GM12891 (cell line): ENCODE results near the gene PRDX1.
"Not testable (repeated sequence)": the region's sequence is repeated elsewhere in the genome, so short reads cannot be mapped to it uniquely, and the experiment has no call there.

Experiments used
- POLR2A ChIP-seq: IDR thresholded peaks from 2 replicates; pipeline ENCODE4 v1.6.1; 2011; ENCODE audit warnings: low read depth, low read length, control low read depth
- POLR2AphosphoS5 ChIP-seq: IDR thresholded peaks from 2 replicates; pipeline ENCODE4 v1.6.1; 2011; ENCODE audit warnings: low read depth, low read length, control low read depth

DNA sequence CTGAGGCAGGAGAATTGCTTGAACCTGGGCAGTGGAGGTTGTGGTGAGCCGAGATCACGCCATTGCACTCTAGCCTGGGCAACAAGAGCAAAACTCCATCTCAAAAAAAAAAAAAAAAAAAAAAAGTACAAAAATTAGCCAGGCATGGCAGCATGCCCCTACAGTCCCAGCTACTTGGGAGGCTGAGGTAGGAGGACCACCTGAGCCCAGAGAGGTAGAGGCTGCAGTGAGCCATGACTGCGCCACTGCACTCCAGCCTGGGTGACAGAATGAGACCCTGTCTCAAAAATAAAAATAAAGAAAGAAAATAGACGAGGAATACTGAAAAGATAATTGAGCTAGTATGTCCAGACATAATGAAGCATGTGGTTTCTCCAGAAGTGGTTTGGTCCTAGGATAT is 3.3 kb downstream of the PRDX1 start:
- TF ChIP-seq POLR2A, POLR2AphosphoS5: not testable (repeated sequence)
